ENCODE measurements around the gene STK10. TPM values are rescaled to one million over a fixed set of nuclear protein-coding genes. Genes with fewer than 3 reads are reported as not detected.

The STK10 gene
- total RNA-seq, 2 donors from 2014 or later = 14.3 to 17.9 TPM

- H3K27ac ChIP-seq (ENCODE audit: low read depth, low read length) = no peak overlapping the region
- Mint-ChIP-seq H3K9me3 (no peaks in the 10 kb centered on the region), H3K36me3 (ENCODE audit: low read depth) (peaks cover 5% of the 10 kb centered on the region), H3K27ac (no peak overlapping the region), H3K27me3 (ENCODE audit: insufficient read depth) (no peaks in the 10 kb centered on the region), H3K4me1 (peaks cover 16% of the 10 kb centered on the region), H3K4me3 (no peak overlapping the region)
- H3K9me3 ChIP-seq (ENCODE audit: control insufficient read depth, low read length) = no peaks in the 10 kb centered on the region
- H3K4me3 ChIP-seq (ENCODE audit: low read length) = no peak overlapping the region
- H3K27me3 ChIP-seq (ENCODE audit: control insufficient read depth, insufficient read depth, low read length, poor library complexity, severe bottlenecking) = no peaks in the 10 kb centered on the region
- TF ChIP-seq CTCF (conservative IDR thresholded peaks at IDR 0.05) = no peak
- H3K36me3 ChIP-seq (ENCODE audit: control insufficient read depth, insufficient read depth, low read length) = no peaks in the 10 kb centered on the region
- no peak overlapping the region for H3K9ac ChIP-seq (ENCODE audit: extremely low read depth, low read length, poor library complexity, severe bottlenecking)
- 93 to 95% methylated on average over 14 of the region's 14 CpGs for WGBS, 2 experiments (ENCODE audit: insufficient coverage in 1 of 2, insufficient read length in 1 of 2)
- H3K4me1 ChIP-seq (ENCODE audit: control insufficient read depth, insufficient read depth, low read length) = peaks cover 4% of the 10 kb centered on the region
- DNase-seq = no peak
Measured at GRCh38 chr5:172105811-172106210, 82.2 kb downstream of the STK10 start.

DNA sequence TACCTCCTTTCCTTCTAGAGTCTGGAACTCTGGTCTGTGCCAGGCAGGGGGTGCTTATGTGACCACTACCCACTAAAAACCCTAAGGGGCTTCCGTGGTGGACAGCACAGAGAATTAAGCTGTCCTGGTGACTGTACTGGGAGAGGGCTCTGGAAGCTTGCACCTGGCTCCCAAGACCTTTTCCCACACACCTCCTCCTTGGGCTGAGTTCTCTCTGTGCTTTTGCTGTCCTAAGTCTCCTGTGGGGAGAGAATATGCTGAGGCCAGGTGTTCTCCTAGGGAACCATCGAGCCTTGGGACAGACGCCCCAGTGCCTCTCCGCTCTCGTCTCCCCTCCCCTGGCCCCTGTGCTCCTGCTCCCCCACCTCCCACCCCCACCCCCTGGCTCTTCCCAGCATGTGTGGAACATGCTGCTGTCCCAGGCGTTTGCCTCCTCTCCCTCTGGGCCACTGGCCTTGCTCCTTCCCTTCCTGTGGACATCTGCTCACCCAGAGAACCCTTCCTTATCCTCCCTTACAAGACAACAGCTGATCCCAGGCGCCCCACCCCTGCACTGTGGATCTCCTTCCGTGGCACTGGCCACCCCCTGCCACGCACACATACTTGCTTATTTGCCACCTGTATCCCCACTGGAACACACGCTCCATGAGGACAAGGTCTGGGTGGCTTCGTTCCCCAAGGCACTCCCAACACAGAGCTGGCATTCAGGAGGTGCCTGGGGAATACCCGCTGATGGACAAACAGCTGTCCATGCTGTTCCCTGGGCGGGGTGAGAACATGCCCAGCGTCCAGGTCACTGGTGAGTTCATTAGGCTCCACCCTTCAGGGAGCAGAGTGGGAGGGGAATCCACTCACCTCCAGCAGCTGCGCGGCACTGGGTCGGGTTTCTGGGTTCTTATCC lies 83.0 kb downstream of the STK10 start:
- Mint-ChIP-seq H3K4me3 (no peak overlapping the region), H3K9me3 (no peaks in the 10 kb centered on the region), H3K4me1 (peaks cover 12% of the 10 kb centered on the region), H3K36me3 (ENCODE audit: low read depth) (peaks cover 5% of the 10 kb centered on the region), H3K27ac (no peak overlapping the region), H3K27me3 (ENCODE audit: insufficient read depth) (no peaks in the 10 kb centered on the region)
- TF ChIP-seq CTCF (conservative IDR thresholded peaks at IDR 0.05) = no peak
- H3K27me3 ChIP-seq (ENCODE audit: control insufficient read depth, insufficient read depth, low read length, poor library complexity, severe bottlenecking) = no peaks in the 10 kb centered on the region
- H3K4me1 ChIP-seq (ENCODE audit: control insufficient read depth, insufficient read depth, low read length) = peaks cover 4% of the 10 kb centered on the region
- H3K27ac ChIP-seq (ENCODE audit: low read depth, low read length) = no peak overlapping the region
- no peaks in the 10 kb centered on the region for H3K9me3 ChIP-seq (ENCODE audit: control insufficient read depth, low read length)
- H3K36me3 ChIP-seq (ENCODE audit: control insufficient read depth, insufficient read depth, low read length) = no peaks in the 10 kb centered on the region
- no peak overlapping the region for H3K9ac ChIP-seq (ENCODE audit: extremely low read depth, low read length, poor library complexity, severe bottlenecking)
- DNase-seq = no peak
- no peak overlapping the region for H3K4me3 ChIP-seq (ENCODE audit: low read length)
- WGBS, 2 experiments (ENCODE audit: insufficient coverage in 1 of 2, insufficient read length in 1 of 2) = 89% methylated on average over 13 to 17 of the region's 17 CpGs

GRCh38 chr5:172104021-172104420 lies 84.0 kb downstream of the STK10 start:
- H3K9me3 Mint-ChIP-seq = no peaks in the 10 kb centered on the region
- Histone ChIP-seq H3K4me1 (ENCODE audit: control insufficient read depth, insufficient read depth, low read length) (no peaks in the 10 kb centered on the region), H3K27me3 (ENCODE audit: control insufficient read depth, insufficient read depth, low read length, poor library complexity, severe bottlenecking) (no peaks in the 10 kb centered on the region), H3K4me3 (ENCODE audit: low read length) (no peak overlapping the region), H3K9ac (ENCODE audit: extremely low read depth, low read length, poor library complexity, severe bottlenecking) (no peak overlapping the region), H3K36me3 (ENCODE audit: control insufficient read depth, insufficient read depth, low read length) (no peaks in the 10 kb centered on the region), H3K9me3 (ENCODE audit: control insufficient read depth, low read length) (no peaks in the 10 kb centered on the region), H3K27ac (ENCODE audit: low read depth, low read length) (peak overlapping the region; percentile 92)
- no peaks in the 10 kb centered on the region for H3K27me3 Mint-ChIP-seq (ENCODE audit: insufficient read depth)
- no peak overlapping the region for H3K27ac Mint-ChIP-seq
- no peak overlapping the region for H3K4me3 Mint-ChIP-seq
- TF ChIP-seq CTCF (conservative IDR thresholded peaks at IDR 0.05) = no peak
- peaks cover 5% of the 10 kb centered on the region for H3K36me3 Mint-ChIP-seq (ENCODE audit: low read depth)
- DNase-seq = no peak
- H3K4me1 Mint-ChIP-seq = peaks cover 5% of the 10 kb centered on the region
- WGBS, 2 experiments (ENCODE audit: insufficient coverage in 1 of 2, insufficient read length in 1 of 2) = 65 to 87% methylated on average over 7 to 11 of the region's 11 CpGs
